Effector CD4-positive, alpha-beta T cell (primary cell): ENCODE data around the gene GPR39.

Experiments
- DNase-seq: peaks from one replicate; pipeline ENCODE4 v3.0.0-alpha.2; 2020

The GPR39 gene

GRCh38 chr2:132646540-132647108 lies 230.0 kb downstream of the GPR39 start:
- DNase-seq = no peak

GRCh38 chr2:132651115-132652045 lies 234.8 kb downstream of the GPR39 start:
- DNase-seq = no peak

- no peak for DNase-seq
Observed at GRCh38 chr2:132652474-132652873, 235.9 kb downstream of the GPR39 start.

GRCh38 chr2:132654335-132654734 lies 237.7 kb downstream of the GPR39 start:
- no peak for DNase-seq

- DNase-seq = no peak
Observed at GRCh38 chr2:132654968-132655367, 238.4 kb downstream of the GPR39 start.

GRCh38 chr2:132656266-132656975 lies 239.8 kb downstream of the GPR39 start:
- no peak for DNase-seq

- DNase-seq = no peak
Observed at GRCh38 chr2:132659331-132659730, 242.7 kb downstream of the GPR39 start.

GRCh38 chr2:132662732-132663131 lies 246.1 kb downstream of the GPR39 start:
- no peak for DNase-seq

GRCh38 chr2:132664096-132664495 lies 247.5 kb downstream of the GPR39 start:
- DNase-seq = no peak

- no peak for DNase-seq
Observed at GRCh38 chr2:132665401-132666140, 249.0 kb downstream of the GPR39 start.

- DNase-seq = no peak
Observed at GRCh38 chr2:132667706-132668105, 251.1 kb downstream of the GPR39 start.

- no peak for DNase-seq
Observed at GRCh38 chr2:132668189-132668823, 251.7 kb downstream of the GPR39 start.

GRCh38 chr2:132668987-132669907 lies 252.6 kb downstream of the GPR39 start:
- no peak for DNase-seq

GRCh38 chr2:132669908-132670495 lies 253.4 kb downstream of the GPR39 start, which contains the start of gene LYPD1:
Gene LYPD1 (minus strand): TSS chr2:132670205. CDS start chr2:132669932, 273 bp downstream.
- DNase-seq = no peak

- no peak for DNase-seq
Observed at GRCh38 chr2:132670496-132671150, 254.0 kb downstream of the GPR39 start.

- no peak for DNase-seq
Observed at GRCh38 chr2:132671151-132671835, 254.7 kb downstream of the GPR39 start.

- no peak for DNase-seq
Observed at GRCh38 chr2:132676999-132677398, 260.4 kb downstream of the GPR39 start.

- DNase-seq = no peak
Observed at GRCh38 chr2:132677661-132678060, 261.1 kb downstream of the GPR39 start.

- DNase-seq = no peak
Observed at GRCh38 chr2:132678483-132678882, 261.9 kb downstream of the GPR39 start.

GRCh38 chr2:132680544-132680943 lies 263.9 kb downstream of the GPR39 start:
- no peak for DNase-seq
